GM15510 (cell line): ENCODE measurements around the gene CHRNA4.

Experiments
- POLR2A ChIP-seq: IDR thresholded peaks from 3 replicates; pipeline ENCODE4 v1.6.1; 2011; ENCODE audit warnings: borderline replicate concordance; ENCODE audit not compliant: insufficient read length; ENCODE audit errors: extremely low read depth

Gene CHRNA4

GRCh38 chr20:63387917-63388316 lies 26.8 kb upstream of the CHRNA4 start:
- no peak for TF ChIP-seq POLR2A

- TF ChIP-seq POLR2A, result no peak
Measured at GRCh38 chr20:63387393-63387792, 26.2 kb upstream of the CHRNA4 start.

- no peak for TF ChIP-seq POLR2A
Measured at GRCh38 chr20:63386491-63386890, 25.3 kb upstream of the CHRNA4 start.

GRCh38 chr20:63385819-63386218 lies 24.7 kb upstream of the CHRNA4 start:
- no peak for TF ChIP-seq POLR2A

- TF ChIP-seq POLR2A, result no peak
Measured at GRCh38 chr20:63384336-63384735, 23.2 kb upstream of the CHRNA4 start.

- TF ChIP-seq POLR2A, result no peak
Measured at GRCh38 chr20:63383556-63383955, 22.4 kb upstream of the CHRNA4 start.

GRCh38 chr20:63382551-63383300 lies 21.6 kb upstream of the CHRNA4 start:
- TF ChIP-seq POLR2A, result no peak

GRCh38 chr20:63381781-63382431 lies 20.8 kb upstream of the CHRNA4 start:
- TF ChIP-seq POLR2A, result no peak

GRCh38 chr20:63380346-63380870 lies 19.3 kb upstream of the CHRNA4 start:
- TF ChIP-seq POLR2A, result no peak

GRCh38 chr20:63379296-63379695 lies 18.1 kb upstream of the CHRNA4 start:
- TF ChIP-seq POLR2A, result no peak

GRCh38 chr20:63378626-63379025 lies 17.5 kb upstream of the CHRNA4 start:
- no peak for TF ChIP-seq POLR2A

GRCh38 chr20:63377951-63378381 lies 16.8 kb upstream of the CHRNA4 start:
- no peak for TF ChIP-seq POLR2A

GRCh38 chr20:63377256-63377941 lies 16.2 kb upstream of the CHRNA4 start:
- TF ChIP-seq POLR2A, result no peak

GRCh38 chr20:63376283-63377250 lies 15.4 kb upstream of the CHRNA4 start:
- no peak for TF ChIP-seq POLR2A

GRCh38 chr20:63375438-63375837 lies 14.3 kb upstream of the CHRNA4 start:
- no peak for TF ChIP-seq POLR2A

GRCh38 chr20:63374504-63374903 lies 13.4 kb upstream of the CHRNA4 start:
- no peak for TF ChIP-seq POLR2A
